ENCODE results near the gene TSPAN5. TPM values are rescaled to one million over a fixed set of nuclear protein-coding genes. Genes with fewer than 3 reads are reported as not detected.
"Not testable (repeated sequence)": the region's sequence is repeated elsewhere in the genome, so short reads cannot be mapped to it uniquely, and the experiment has no call there.

Gene TSPAN5
- polyA plus RNA-seq, 1 of the 3 experiments (the other 2 are of a cell fraction) = 38.6 TPM

GRCh38 chr4:98480535-98480934 is 177.9 kb downstream of the TSPAN5 start:
- H4K20me1 ChIP-seq (ENCODE audit: insufficient read depth) = no peaks in the 10 kb centered on the region
- TF ChIP-seq CHD2 (IDR thresholded peaks at IDR 0.05; ENCODE audit: low read length, partially characterized antibody) = no peak
- TF ChIP-seq SIN3A (IDR thresholded peaks at IDR 0.05; ENCODE audit: borderline replicate concordance, low read depth, low read length) = no peak
- no peak for TF ChIP-seq RCOR1 (IDR thresholded peaks at IDR 0.05; ENCODE audit: low read length)
- TF ChIP-seq GABPA (IDR thresholded peaks at IDR 0.05; ENCODE audit: low read depth) = no peak
- TF ChIP-seq FOXJ3 (CRISPR knock-in tag; IDR thresholded peaks at IDR 0.05) = no peak
- TF ChIP-seq USF2 (IDR thresholded peaks at IDR 0.05; ENCODE audit: borderline replicate concordance, low read depth, low read length) = no peak
- TF ChIP-seq RFX5 (IDR thresholded peaks at IDR 0.05; ENCODE audit: low read length) = no peak
- TF ChIP-seq MXI1 (IDR thresholded peaks at IDR 0.05; ENCODE audit: low read depth, low read length) = no peak
- no peak for TF ChIP-seq SMC3 (IDR thresholded peaks at IDR 0.05; ENCODE audit: low read depth, low read length)
- no peak for TF ChIP-seq USF1 (IDR thresholded peaks at IDR 0.05; ENCODE audit: borderline replicate concordance, low read depth)
- TF ChIP-seq NFIC (IDR thresholded peaks at IDR 0.05; ENCODE audit: borderline replicate concordance) = no peak
- TF ChIP-seq RXRA (IDR thresholded peaks at IDR 0.05; ENCODE audit: borderline replicate concordance, low read depth) = no peak
- no peak for TF ChIP-seq FOXM1 (IDR thresholded peaks at IDR 0.05; ENCODE audit: low read depth)
- TF ChIP-seq MAX (IDR thresholded peaks at IDR 0.05; ENCODE audit: low read depth) = no peak
- no peak for TF ChIP-seq TAF1 (IDR thresholded peaks at IDR 0.05; ENCODE audit: borderline replicate concordance, low read depth, low read length)
- TF ChIP-seq ZBTB33 (IDR thresholded peaks at IDR 0.05; ENCODE audit: borderline replicate concordance, low read depth) = no peak
- no peak overlapping the region for H3K4me3 ChIP-seq (ENCODE audit: low read depth in 2 of 2, low read length in 1 of 2)
- DNase-seq = no peak
- no peaks in the 10 kb centered on the region for H3K27me3 ChIP-seq (ENCODE audit: insufficient read depth)
- H3K79me2 ChIP-seq (ENCODE audit: insufficient read depth) = peaks cover 38% of the 10 kb centered on the region; the same call in 1 of the 2 replicates
- H3K27ac ChIP-seq (ENCODE audit: low read depth in 2 of 2, low read length in 1 of 2) = no peak overlapping the region
- 98% methylated on average over 4 of the region's 5 CpGs for WGBS (ENCODE audit: low lambda C conversion rate)
- ChIA-PET CTCF (interaction anchor here (0.7 to 1.1 kb wide), 3 partner anchors 13 to 26 kb away, joined by 3 to 5 read pairs (median 3); no protein-coding TSS in a partner anchor), POLR2A (no interaction called here)
- H3F3A ChIP-seq (replicated peaks; ENCODE audit: insufficient read depth) = peaks cover 10% of the 10 kb centered on the region
- H3K9me2 ChIP-seq = no peaks in the 10 kb centered on the region
- no peaks in the 10 kb centered on the region for H3K9me3 ChIP-seq
- peaks cover 17 to 39% of the 10 kb centered on the region in 2 experiments for H3K36me3 ChIP-seq (replicated peaks in 1 of 2; ENCODE audit: control insufficient read depth in 1 of 2, insufficient read depth in 2 of 2, low read length in 1 of 2)
- no peak overlapping the region for H3K9ac ChIP-seq
- H3K4me1 ChIP-seq (ENCODE audit: control insufficient read depth in 1 of 2, insufficient read depth in 2 of 2, low read depth in 1 of 2, low read length in 1 of 2) = peaks cover 8 to 26% of the 10 kb centered on the region in 2 experiments
- no peak overlapping the region for H2AFZ ChIP-seq (ENCODE audit: low read depth)
- no peak overlapping the region for H3K4me2 ChIP-seq

GRCh38 chr4:98479590-98479989 is 178.8 kb downstream of the TSPAN5 start:
- Histone ChIP-seq H3K36me3 (replicated peaks in 1 of 2; ENCODE audit: control insufficient read depth in 1 of 2, insufficient read depth in 2 of 2, low read length in 1 of 2) (peaks cover 20 to 44% of the 10 kb centered on the region in 2 experiments), H3K4me1 (ENCODE audit: control insufficient read depth in 1 of 2, insufficient read depth in 2 of 2, low read depth in 1 of 2, low read length in 1 of 2) (peaks cover 8 to 26% of the 10 kb centered on the region in 2 experiments), H3K79me2 (ENCODE audit: insufficient read depth) (peaks cover 32% of the 10 kb centered on the region; the same call in 1 of the 2 replicates)
- POLR2A ChIA-PET; DNase-seq; H2AFZ ChIP-seq (ENCODE audit: low read depth); H3K27me3 ChIP-seq (ENCODE audit: insufficient read depth); H3K9me3 ChIP-seq; H4K20me1 ChIP-seq (ENCODE audit: insufficient read depth); H3K9ac ChIP-seq; H3K4me3 ChIP-seq (ENCODE audit: low read depth in 2 of 2, low read length in 1 of 2); H3K4me2 ChIP-seq; H3K27ac ChIP-seq (ENCODE audit: low read depth in 2 of 2, low read length in 1 of 2); H3K9me2 ChIP-seq; H3F3A ChIP-seq (replicated peaks; ENCODE audit: insufficient read depth): not testable (repeated sequence)
- 88% methylated on average over 2 of the region's 2 CpGs for WGBS (ENCODE audit: low lambda C conversion rate)
- CTCF ChIA-PET = interaction anchor here (0.7 to 4.2 kb wide), 2 partner anchors 12 kb away, joined by 5 to 33 read pairs; no protein-coding TSS in a partner anchor

All from SK-N-SH (cell line).